GM12892 (cell line): ENCODE data around the gene NFATC1.

Experiments used
- POLR2A ChIP-seq: IDR thresholded peaks from 2 replicates; pipeline ENCODE4 v1.6.1; 2011; ENCODE audit warnings: low read depth, low read length, control low read depth
- TAF1 ChIP-seq: IDR thresholded peaks from 2 replicates; pipeline ENCODE4 v1.6.1; 2011; ENCODE audit warnings: low read depth, mild to moderate bottlenecking, control low read depth, low read length, borderline replicate concordance

- no peak for TF ChIP-seq POLR2A
- TF ChIP-seq TAF1: no peak
Measured at GRCh38 chr18:79422022-79422782, 26.5 kb downstream of the NFATC1 start.
